Measurements from ENCODE around the gene C19orf47. TPM values are rescaled to one million over a fixed set of nuclear protein-coding genes. Genes with fewer than 3 reads are reported as not detected.

Gene C19orf47
- total RNA-seq, 1 experiment from 2014 or later = 21.2 TPM

DNA sequence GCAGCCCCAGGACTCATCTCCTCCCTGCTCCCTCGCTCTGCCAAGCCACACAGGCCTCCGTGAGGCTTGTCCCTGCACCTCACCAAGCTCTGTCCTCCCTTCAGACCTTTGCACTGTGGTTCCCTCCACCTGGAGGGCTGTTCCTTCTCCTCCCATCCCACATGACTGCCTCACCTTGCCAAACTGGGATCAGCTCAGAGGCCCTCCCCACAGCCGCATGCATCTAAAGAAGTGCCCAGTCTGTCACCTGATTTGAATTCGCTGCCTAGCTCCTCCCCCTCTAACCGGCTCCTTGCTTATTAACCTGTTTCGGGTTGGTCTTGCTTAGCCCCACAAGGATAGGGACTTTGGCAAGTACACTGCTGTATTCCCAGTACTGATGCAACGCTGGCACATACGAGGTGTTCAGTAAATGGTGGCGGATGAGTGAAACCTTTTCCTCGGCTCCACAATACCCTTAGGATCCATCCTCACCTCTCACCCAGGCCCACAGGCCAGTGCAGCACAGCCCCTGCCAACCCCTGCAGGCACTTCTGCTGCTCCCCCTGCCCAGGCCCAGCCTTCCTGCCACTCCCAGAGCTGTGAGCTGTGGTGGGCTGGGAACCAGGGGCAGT lies 67.5 kb downstream of the C19orf47 start:
- TF ChIP-seq, protein P1, sequence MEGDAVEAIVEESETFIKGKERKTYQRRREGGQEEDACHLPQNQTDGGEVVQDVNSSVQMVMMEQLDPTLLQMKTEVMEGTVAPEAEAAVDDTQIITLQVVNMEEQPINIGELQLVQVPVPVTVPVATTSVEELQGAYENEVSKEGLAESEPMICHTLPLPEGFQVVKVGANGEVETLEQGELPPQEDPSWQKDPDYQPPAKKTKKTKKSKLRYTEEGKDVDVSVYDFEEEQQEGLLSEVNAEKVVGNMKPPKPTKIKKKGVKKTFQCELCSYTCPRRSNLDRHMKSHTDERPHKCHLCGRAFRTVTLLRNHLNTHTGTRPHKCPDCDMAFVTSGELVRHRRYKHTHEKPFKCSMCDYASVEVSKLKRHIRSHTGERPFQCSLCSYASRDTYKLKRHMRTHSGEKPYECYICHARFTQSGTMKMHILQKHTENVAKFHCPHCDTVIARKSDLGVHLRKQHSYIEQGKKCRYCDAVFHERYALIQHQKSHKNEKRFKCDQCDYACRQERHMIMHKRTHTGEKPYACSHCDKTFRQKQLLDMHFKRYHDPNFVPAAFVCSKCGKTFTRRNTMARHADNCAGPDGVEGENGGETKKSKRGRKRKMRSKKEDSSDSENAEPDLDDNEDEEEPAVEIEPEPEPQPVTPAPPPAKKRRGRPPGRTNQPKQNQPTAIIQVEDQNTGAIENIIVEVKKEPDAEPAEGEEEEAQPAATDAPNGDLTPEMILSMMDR (conservative IDR thresholded peaks at IDR 0.05) = no peak
- TF ChIP-seq EZH2 (IDR thresholded peaks at IDR 0.05; ENCODE audit: low read depth) = no peak
- Histone ChIP-seq H3K9me3 (ENCODE audit: insufficient read depth, low read depth) (no peaks in the 10 kb centered on the region), H3K27ac (no peak overlapping the region), H3K4me1 (replicated peaks; ENCODE audit: insufficient read depth) (peaks cover 14% of the 10 kb centered on the region; the same call in 1 of the 2 replicates), H2AFZ (no peak overlapping the region), H3K27me3 (ENCODE audit: insufficient read depth, low read depth) (no peaks in the 10 kb centered on the region), H3K79me2 (ENCODE audit: low read depth) (peaks cover 88% of the 10 kb centered on the region), H4K20me1 (ENCODE audit: insufficient read depth) (peaks cover 46% of the 10 kb centered on the region), H3K9me2 (ENCODE audit: insufficient read depth) (no peaks in the 10 kb centered on the region), H3K4me3 (no peak overlapping the region), H3F3A (ENCODE audit: insufficient read depth, low read depth) (no peaks in the 10 kb centered on the region), H3K4me2 (no peak overlapping the region), H3K36me3 (ENCODE audit: low read depth) (peaks cover 4% of the 10 kb centered on the region; the same call in 1 of the 2 replicates)
- ChIA-PET POLR2A (ENCODE audit: unreplicated experiment) (no interaction called here), CTCF (interaction anchor here (0.5 to 0.6 kb wide), 2 partner anchors 25 to 311 kb away, joined by 3 to 4 read pairs; no protein-coding TSS in a partner anchor)
- no TSS peak for BruUV-seq (replicated peaks)
- intact Hi-C loops (cut with micrococcal nuclease; ENCODE audit: unreplicated experiment) = no loop called here
- no peak for DNase-seq

DNA sequence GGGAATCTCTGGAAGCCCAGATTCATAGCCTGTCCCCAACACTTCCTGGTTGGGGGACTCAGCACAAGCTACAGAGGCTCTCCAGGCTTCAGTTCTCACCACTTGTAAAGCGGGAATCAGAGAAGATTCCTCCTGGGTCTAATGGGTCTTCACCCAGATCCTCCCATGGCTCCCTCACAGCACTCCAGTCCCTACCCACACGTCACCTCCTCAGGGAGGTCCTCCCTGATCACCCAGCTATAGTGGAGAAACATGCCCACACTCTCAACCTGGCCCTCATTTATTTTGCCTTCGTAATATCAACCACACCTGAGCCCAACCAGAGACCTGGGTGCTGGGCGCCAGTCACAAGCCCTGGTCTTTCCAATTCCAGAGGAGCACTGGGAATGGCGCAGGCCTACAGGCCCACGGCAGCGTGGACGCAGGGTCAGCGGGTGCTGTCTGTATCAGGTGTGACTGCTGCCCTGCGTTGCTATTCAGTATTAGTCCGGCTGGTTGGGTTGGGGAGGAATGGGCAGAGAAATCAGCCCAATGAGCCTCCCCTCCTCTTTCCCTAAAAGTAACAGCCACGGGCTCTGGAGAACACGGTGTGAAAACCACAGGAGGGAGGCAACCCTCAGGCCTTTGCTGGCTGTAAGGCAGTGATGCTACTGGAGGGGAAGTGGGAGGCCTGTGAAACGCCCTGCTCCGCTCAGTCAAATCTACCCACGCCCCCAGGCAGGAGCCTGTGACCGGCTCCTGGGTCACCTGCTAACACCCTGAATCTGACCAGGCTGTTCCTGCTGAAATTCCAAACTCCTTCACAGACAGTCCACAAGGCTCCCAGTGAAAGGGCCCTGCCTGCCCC lies 68.2 kb downstream of the C19orf47 start:
- no TSS peak for BruUV-seq (replicated peaks)
- intact Hi-C loops (cut with micrococcal nuclease; ENCODE audit: unreplicated experiment) = no loop called here
- no peak overlapping the region for H3K4me2 ChIP-seq
- DNase-seq = no peak
- no peaks in the 10 kb centered on the region for H3K9me2 ChIP-seq (ENCODE audit: insufficient read depth)
- no peak overlapping the region for H3K4me3 ChIP-seq
- no peaks in the 10 kb centered on the region for H3F3A ChIP-seq (ENCODE audit: insufficient read depth, low read depth)
- no peak for TF ChIP-seq EZH2 (IDR thresholded peaks at IDR 0.05; ENCODE audit: low read depth)
- TF ChIP-seq, protein P1 (conservative IDR thresholded peaks at IDR 0.05) = no peak
- H4K20me1 ChIP-seq (ENCODE audit: insufficient read depth) = peaks cover 49% of the 10 kb centered on the region
- H3K4me1 ChIP-seq (replicated peaks; ENCODE audit: insufficient read depth) = peaks cover 13% of the 10 kb centered on the region; the same call in 1 of the 2 replicates
- H3K27me3 ChIP-seq (ENCODE audit: insufficient read depth, low read depth) = no peaks in the 10 kb centered on the region
- peaks cover 93% of the 10 kb centered on the region for H3K79me2 ChIP-seq (ENCODE audit: low read depth)
- H3K27ac ChIP-seq = no peak overlapping the region
- no peaks in the 10 kb centered on the region for H3K9me3 ChIP-seq (ENCODE audit: insufficient read depth, low read depth)
- peaks cover 4% of the 10 kb centered on the region; the same call in 1 of the 2 replicates for H3K36me3 ChIP-seq (ENCODE audit: low read depth)
- CTCF ChIA-PET = interaction anchor here (0.5 to 0.6 kb wide), 3 partner anchors 24 to 310 kb away, joined by 3 to 9 read pairs (median 4); no protein-coding TSS in a partner anchor
- no peak overlapping the region for H2AFZ ChIP-seq
- POLR2A ChIA-PET (ENCODE audit: unreplicated experiment) = no interaction called here

DNA sequence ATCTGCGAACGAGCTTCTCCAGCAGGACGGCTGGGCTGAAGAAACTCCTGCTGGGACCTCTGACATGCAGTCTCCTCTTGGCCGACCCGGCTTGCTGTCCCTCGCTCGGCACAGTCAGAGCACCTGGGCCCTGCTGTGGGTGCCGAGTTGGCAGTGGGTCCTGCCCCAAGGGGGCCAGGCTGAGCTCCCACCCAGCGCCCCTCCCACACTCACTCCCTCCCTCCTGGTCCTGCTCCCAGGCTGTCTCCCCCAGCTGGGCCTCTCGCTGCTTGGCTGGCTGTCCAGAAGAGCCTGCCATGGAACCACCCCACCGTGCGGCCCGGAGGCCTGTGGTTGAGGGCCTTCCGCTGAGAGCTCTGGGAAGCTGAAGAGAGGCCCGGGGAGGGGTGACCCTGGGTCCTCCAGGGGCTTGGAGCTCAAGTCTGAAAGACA lies 69.1 kb downstream of the C19orf47 start:
- BruUV-seq (replicated peaks) = no TSS peak
- Histone ChIP-seq H3K4me3 (no peak overlapping the region), H3K4me1 (replicated peaks; ENCODE audit: insufficient read depth) (peaks cover 11% of the 10 kb centered on the region; the same call in 1 of the 2 replicates), H3K79me2 (ENCODE audit: low read depth) (peaks cover 93% of the 10 kb centered on the region), H3F3A (ENCODE audit: insufficient read depth, low read depth) (no peaks in the 10 kb centered on the region), H3K9me3 (ENCODE audit: insufficient read depth, low read depth) (no peaks in the 10 kb centered on the region), H3K4me2 (no peak overlapping the region), H4K20me1 (ENCODE audit: insufficient read depth) (peaks cover 54% of the 10 kb centered on the region), H2AFZ (no peak overlapping the region), H3K36me3 (ENCODE audit: low read depth) (peaks cover 4% of the 10 kb centered on the region; the same call in 1 of the 2 replicates), H3K27me3 (ENCODE audit: insufficient read depth, low read depth) (no peaks in the 10 kb centered on the region), H3K9me2 (ENCODE audit: insufficient read depth) (no peaks in the 10 kb centered on the region), H3K27ac (no peak overlapping the region)
- intact Hi-C loops (cut with micrococcal nuclease; ENCODE audit: unreplicated experiment) = no loop called here
- POLR2A ChIA-PET (ENCODE audit: unreplicated experiment) = no interaction called here
- TF ChIP-seq EZH2 (IDR thresholded peaks at IDR 0.05; ENCODE audit: low read depth) = no peak
- TF ChIP-seq, protein P1 (conservative IDR thresholded peaks at IDR 0.05) = no peak
- CTCF ChIA-PET = no interaction called here
- DNase-seq = no peak

Measured in PC-9 (cell line).